Measurements from ENCODE around the gene FXYD4.
"Not testable (repeated sequence)": the region's sequence is repeated elsewhere in the genome, so short reads cannot be mapped to it uniquely, and the experiment has no call there.

FXYD4 gene

DNA sequence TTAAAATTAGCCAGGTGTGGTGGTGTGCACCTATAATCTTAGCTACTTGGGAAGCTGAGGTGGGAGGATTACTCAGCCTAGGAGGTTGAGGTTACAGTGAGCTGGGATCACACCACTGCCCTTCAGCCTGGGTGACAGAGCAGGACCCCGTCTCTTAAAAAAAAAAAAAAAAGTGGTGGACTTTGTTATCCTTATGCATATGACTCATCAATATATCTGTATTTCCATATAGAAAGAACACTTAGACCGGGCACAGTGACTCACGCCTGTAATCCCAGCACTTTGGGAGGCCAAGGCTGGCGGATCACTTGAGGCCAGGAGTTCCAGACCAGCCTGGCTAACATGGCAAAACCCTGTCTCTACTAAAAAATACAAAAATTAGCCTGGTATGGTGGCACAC lies 50.5 kb downstream of the FXYD4 start:
- not testable (repeated sequence) for DNase-seq

DNA sequence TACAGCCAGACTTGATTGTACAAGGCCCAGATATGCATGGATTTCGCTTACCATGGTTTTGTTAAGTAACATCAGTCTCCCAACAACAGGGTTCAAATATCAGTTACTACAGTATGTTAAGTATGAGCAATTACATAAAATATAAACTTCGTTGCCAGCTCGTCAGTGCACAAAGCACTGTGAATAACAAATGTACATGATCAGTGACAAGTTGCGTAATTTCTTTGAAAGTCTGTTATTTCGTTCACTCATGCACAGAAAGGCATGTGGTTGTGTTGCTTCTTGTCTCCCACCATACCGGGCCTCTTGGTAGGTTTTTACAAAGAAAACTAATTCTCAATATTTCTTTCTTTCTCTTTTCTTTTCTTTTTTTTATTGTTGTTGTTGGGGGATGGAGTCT lies 53.0 kb downstream of the FXYD4 start:
- no peak for DNase-seq

Data from activated CD8-positive, alpha-beta memory T cell treated with anti-CD3 and anti-CD28 coated beads, Interleukin-2, amount 50 U/mL, for 48 hours (primary cell).